ENCODE measurements around the gene CDH11.

CDH11 gene

DNA sequence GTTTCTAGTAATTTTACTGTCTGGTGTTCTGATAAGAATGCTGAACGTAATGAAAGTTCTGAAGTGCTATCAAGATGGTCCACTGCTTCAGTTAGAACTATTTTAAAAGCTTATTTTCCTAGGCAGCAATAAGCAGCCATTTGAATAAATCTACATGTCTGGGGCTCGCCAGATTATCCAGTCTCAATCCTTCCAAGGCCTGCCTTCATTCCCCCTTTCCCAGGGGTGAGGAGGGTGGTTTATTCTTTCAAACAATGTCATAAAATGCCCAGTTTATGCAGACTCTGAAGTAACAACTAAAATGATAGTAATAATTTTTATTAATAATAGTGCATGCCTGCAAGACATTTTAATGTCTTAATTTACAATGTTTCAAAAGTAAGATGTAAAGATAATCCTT lies 2.4 kb downstream of the CDH11 start:
- in situ Hi-C loops (cut with HindIII; ENCODE audit: low pct_ligation_motif_present, low pct_unique_long_range_greater_than_20kb, low sequenced_read_pairs): no loop called here
- DNase-seq: no peak

DNA sequence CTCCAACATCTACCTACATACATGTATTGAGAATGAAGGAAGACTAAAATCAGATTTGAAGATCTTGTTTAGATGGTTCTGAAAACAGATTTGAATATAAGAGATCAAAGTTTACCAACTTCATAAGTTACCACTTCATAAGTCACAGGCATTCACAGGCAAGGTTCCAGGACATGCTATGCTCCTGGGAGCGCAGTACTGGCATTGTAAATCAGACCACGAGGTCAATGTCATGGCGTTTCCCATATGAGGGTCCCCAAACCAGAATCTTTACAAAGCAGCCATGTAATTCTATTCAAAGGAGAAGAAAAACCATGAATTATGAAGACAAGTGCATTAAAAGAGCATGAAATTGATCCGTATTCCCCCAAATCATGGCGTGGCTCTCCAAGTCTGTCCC lies 3.0 kb downstream of the CDH11 start:
- in situ Hi-C loops (cut with HindIII; ENCODE audit: low pct_ligation_motif_present, low pct_unique_long_range_greater_than_20kb, low sequenced_read_pairs): no loop called here

DNA sequence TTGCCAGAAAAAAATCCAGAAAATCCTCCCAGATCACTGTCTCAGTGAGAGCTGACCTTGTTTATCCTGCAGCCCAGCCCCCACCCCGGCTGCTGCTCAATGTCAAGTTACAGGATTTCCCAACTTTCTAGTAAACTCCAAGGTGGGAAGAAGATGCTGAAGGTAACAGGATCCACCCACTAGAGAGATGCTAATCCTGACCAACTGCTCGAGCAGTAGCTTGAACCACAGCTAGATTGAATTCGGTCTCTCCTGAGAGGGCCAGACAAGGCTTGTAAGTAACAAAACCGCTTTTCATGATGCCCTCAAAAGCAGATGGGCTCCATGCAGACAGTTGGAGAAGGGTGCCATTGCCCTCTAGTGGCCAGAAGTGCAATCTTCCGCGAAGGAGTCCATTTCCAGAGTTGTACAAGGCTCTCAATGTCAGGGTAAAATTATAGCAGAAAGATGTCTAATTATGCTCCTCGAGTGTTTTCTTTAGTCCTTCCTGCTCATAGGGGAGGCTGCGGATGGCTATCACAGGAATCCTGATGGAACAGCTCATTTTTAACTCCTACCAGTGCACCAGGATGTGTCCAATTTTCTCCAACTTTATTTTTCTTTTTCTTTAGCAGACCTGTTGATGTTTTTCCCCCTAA lies 3.9 kb downstream of the CDH11 start:
- in situ Hi-C loops (cut with HindIII; ENCODE audit: low pct_ligation_motif_present, low pct_unique_long_range_greater_than_20kb, low sequenced_read_pairs): no loop called here
- DNase-seq: peak; percentile 74

More for the DNA sequence above, 3.0 kb downstream of the CDH11 start:
- no peak for DNase-seq

DNA sequence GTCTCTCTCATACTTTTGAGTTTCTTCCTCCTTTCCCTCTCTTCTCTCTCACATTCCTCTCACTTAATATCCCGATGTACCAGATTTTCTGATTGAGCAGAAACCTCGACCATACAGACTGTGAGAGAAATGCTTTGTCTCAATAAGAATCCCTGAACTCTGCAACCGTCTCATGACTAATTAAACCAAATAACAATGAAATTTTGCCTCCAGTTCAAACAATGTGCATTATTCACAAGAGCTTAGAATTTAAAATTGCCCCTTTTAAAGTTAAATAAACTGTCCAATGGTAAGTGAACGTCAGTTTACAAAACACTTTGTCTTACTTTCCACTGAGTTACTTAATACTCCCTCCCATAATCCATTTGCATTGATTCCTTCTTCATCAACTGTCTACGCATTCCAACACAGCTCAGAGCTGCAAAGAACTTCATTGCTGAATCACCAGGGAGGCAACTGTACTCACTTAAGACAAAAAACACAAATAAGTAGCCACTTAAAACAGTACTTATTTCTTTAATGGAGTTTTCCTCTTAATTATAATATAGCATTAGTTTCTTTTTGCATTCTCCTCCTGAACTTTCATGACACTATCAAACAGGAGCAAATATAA lies 4.9 kb downstream of the CDH11 start:
- in situ Hi-C loops (cut with HindIII; ENCODE audit: low pct_ligation_motif_present, low pct_unique_long_range_greater_than_20kb, low sequenced_read_pairs): no loop called here
- DNase-seq: no peak

DNA sequence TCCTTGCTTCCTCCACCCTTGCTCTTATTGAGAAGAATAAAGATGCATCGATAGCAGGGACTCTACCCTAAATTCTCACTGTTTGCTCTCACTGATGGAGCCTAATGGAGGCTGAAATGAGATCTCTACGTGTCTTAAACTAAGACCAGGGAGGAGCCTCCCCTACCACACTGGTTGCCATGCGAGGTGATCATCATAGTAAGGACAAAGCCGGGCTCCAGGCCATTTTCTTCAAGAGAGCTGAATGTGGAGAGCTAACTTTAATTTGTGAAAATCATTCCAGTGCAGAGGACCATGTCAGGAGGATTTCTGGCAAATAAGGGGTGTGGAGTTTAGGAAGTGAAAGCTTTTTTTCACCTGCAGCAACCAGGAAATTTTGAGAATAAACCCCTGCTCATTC lies 5.6 kb downstream of the CDH11 start:
- DNase-seq: no peak
- in situ Hi-C loops (cut with HindIII; ENCODE audit: low pct_ligation_motif_present, low pct_unique_long_range_greater_than_20kb, low sequenced_read_pairs): no loop called here

DNA sequence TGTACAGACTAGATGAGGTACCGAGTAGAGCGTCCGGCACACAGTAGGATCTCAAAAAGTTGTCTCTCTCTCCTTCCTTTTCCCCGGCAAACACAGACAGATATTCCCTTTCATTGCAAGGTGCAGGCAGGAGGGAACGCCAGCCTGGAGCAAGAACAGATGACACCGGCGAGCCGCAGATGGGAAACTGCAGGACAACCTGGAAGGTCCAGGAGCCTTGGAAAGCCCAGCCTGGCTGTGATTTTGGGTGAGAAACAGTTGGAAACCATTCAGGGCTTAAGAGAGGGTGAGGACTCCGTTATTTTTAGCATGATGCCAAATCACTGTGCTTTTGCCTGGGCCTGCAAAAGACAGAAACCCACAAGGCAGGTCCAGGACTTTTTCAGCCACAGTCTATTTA lies 7.3 kb downstream of the CDH11 start:
- no peak for DNase-seq
- in situ Hi-C loops (cut with HindIII; ENCODE audit: low pct_ligation_motif_present, low pct_unique_long_range_greater_than_20kb, low sequenced_read_pairs): no loop called here

DNA sequence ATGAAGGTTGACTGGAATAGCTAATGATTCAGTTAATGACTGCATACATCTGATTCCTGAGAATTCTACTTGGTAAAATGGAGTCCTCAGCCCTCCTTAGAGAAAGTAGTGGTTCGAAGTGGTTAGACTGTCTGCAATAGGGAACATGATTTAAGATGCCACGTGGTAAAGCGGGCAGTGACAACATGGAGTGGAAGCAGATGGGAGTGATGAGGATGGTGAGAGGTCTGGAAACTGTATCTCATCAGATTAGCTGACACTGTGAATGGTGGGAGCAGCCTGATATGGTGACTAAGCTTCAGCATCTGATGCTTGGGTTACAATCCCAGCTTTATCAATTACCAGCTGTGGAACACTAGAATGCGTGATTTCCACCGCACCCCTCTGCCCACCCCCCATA lies 8.4 kb downstream of the CDH11 start:
- in situ Hi-C loops (cut with HindIII; ENCODE audit: low pct_ligation_motif_present, low pct_unique_long_range_greater_than_20kb, low sequenced_read_pairs): no loop called here
- no peak for DNase-seq

DNA sequence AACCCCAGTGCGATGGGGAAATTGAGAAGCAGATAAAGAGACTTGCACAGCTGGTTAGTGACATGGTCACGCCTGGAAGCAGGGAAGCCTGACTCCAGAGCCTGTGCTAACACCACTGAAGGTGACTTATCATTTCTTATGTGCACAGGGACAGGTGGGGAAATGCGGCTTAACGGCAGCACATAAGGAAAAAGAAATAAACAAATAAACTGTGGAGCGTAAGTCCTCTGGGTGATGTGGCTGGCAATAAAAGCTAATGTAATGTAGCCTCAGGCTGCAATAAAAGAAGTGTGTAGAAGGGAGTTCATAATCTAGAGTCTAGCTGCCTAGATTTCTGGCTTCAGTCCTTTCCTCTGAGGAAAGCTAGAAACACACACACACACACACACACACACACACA lies 10.6 kb downstream of the CDH11 start:
- in situ Hi-C loops (cut with HindIII; ENCODE audit: low pct_ligation_motif_present, low pct_unique_long_range_greater_than_20kb, low sequenced_read_pairs): no loop called here
- DNase-seq: no peak

DNA sequence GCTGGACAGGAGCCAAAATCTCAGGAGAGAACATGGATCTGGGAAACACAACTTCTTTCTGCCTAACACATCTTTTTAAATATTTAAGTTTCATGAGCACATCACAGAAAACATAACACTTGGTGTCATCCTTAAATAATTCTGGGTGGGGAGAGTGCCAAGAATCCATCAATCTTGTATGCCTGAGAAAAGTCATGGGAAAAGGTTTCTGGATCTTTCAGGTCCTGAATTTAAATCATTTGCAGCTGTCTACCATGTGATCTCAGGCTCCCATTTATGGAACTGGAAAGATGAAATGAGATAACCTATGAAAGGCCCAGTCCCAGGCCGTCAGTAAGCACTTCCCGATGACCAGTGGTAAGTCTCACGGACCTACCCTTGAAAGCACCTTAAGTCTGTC lies 15.1 kb downstream of the CDH11 start:
- in situ Hi-C loops (cut with HindIII; ENCODE audit: low pct_ligation_motif_present, low pct_unique_long_range_greater_than_20kb, low sequenced_read_pairs): no loop called here
- no peak for DNase-seq

DNA sequence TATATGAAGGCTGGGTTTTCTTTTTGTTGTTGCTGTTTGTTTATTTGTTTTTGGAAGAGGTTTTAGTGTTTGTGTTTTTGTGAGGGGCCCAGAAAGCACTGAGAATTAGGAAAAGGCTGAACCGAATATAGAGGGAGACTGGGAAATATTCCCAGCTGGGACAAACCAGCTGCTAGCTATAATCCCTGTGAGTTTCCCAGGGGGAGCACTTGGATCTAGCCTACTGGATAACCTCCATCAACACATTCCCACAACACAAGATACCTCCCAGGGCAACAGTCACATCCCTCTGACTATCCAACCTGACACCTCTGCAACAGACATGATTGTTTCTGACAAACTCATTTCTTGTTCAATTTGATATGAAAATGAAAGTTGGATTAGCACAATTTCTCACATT lies 16.7 kb downstream of the CDH11 start:
- in situ Hi-C loops (cut with HindIII; ENCODE audit: low pct_ligation_motif_present, low pct_unique_long_range_greater_than_20kb, low sequenced_read_pairs): no loop called here
- no peak for DNase-seq

DNA sequence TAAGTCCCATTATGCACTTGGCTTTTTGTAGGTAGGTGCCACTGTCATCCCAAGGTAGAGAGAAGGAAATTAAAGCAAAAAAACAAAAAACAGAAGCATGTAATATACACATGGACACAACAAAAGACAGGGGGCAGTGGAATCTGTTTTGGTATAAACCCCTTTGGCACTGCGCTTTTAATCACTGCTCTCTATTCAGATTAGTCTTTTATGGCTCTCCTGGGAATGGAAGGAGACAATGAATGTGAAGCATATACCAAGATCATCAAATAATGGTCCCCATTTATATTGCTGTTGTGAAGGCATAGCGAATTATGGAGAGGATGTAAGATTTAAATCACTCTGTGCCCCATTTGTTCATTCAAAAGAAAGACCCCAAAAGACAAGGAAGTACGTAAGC lies 17.4 kb downstream of the CDH11 start:
- DNase-seq: no peak
- in situ Hi-C loops (cut with HindIII; ENCODE audit: low pct_ligation_motif_present, low pct_unique_long_range_greater_than_20kb, low sequenced_read_pairs): no loop called here

DNA sequence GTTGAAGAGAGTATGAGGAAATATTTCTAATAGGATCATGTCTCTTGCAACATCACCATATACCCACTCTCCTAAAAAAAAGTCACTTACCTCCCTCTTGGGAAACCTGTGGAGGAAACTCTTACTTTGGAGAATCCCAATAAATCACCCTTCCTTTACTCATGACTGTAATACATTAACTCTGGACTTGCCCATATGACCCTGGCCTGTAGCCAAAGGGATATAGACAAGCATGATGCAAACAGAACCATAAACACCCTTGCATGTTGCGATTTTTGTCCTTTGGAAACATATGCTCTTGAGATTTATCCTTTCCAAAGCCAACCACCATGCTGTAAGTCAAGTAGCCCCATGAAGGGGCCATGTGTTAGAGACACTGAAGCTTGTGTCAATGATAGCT lies 19.5 kb downstream of the CDH11 start:
- in situ Hi-C loops (cut with HindIII; ENCODE audit: low pct_ligation_motif_present, low pct_unique_long_range_greater_than_20kb, low sequenced_read_pairs): no loop called here
- DNase-seq: no peak

DNA sequence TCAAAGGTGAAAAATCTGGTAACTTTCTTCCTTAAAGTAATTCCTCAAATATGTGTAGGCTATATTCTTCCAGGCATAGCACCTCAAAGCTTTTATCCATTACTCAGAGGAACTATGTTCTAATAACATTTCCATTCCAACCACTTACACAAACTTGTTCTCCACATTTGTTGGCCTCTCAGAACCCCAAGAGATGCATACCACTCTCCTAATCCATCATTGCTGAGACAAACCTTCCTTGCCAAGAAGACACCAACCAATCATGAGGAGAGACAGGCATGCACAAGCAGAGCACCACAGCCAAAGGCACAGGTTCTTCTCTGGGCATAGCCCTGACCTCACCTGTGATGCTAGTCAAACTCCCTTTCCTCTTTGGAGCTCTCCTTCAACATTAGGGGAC lies 20.9 kb downstream of the CDH11 start:
- no peak for DNase-seq
- in situ Hi-C loops (cut with HindIII; ENCODE audit: low pct_ligation_motif_present, low pct_unique_long_range_greater_than_20kb, low sequenced_read_pairs): no loop called here

DNA sequence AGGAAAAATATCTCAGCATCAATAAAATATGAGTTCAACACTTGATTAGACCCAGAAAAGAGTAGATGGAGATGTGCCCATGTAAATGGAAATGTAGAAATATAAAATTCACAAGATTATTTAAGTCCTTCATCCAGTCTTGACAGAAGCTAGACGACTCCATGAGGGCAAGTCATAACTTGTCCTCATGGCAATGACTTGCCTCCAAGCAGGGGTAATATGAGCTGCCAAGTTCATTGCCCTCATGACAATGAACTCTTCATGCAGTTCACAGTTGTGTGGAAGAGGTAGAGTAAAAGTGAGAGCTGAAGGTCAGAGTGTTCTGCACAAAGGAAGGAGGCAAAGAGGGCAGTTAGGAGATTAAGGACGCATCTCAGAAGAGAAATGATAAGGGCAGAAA lies 22.3 kb downstream of the CDH11 start:
- no peak for DNase-seq
- in situ Hi-C loops (cut with HindIII; ENCODE audit: low pct_ligation_motif_present, low pct_unique_long_range_greater_than_20kb, low sequenced_read_pairs): no loop called here

DNA sequence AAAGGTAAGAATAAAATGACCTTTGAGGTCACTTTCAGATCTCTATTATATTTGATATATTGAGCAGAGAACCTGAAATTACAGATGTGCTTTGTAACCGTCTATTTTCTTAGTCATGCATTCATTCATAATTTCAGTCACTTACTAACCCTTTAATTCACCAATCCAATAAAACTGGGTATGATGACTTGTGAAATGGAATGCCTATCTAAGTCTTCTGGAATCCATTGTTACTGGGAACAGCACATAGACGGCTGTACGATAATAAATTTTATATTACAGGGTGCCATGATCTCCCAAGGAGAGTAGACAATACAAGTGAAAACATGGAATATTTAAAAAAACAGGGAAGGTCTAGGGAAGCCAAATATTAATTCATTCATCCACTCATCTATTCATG lies 22.9 kb downstream of the CDH11 start:
- DNase-seq: no peak
- in situ Hi-C loops (cut with HindIII; ENCODE audit: low pct_ligation_motif_present, low pct_unique_long_range_greater_than_20kb, low sequenced_read_pairs): no loop called here

DNA sequence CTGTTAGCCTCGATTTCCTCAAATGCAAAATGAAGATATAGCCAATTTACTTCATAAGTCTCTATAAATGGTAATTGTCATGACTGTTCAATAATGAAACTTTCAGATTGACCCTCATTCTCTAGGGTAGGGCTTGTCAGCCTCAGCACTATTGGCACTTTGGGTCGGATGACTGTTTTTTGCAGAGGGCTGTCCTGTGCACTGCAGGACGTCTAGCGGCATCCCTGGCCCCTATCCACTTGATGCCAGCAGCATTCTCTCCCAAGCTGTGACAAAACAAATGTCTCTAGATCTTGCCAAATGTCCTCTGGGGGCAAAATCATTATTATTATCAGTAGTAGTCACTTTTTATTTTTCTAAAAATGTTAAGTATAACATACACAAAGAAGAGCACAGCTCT lies 24.6 kb downstream of the CDH11 start:
- DNase-seq: no peak
- in situ Hi-C loops (cut with HindIII; ENCODE audit: low pct_ligation_motif_present, low pct_unique_long_range_greater_than_20kb, low sequenced_read_pairs): no loop called here

DNA sequence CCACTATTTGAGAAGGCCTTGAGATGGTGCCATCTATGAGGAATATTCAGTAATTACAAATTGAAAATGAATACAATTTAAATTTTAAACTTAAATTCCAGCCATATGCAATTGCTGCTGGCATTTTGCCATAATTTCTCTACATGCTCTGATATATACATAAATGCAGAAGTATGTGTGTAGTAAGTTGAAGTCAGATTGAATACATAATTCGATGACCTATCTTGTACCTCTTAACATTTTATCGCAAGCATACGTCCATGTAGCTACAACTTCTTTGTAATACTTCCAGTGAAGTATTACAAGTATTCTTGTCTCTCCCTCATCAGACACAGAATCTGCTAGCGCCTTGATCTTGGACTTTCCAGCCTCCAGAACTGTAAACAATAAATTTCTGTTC lies 26.0 kb downstream of the CDH11 start:
- DNase-seq: no peak
- in situ Hi-C loops (cut with HindIII; ENCODE audit: low pct_ligation_motif_present, low pct_unique_long_range_greater_than_20kb, low sequenced_read_pairs): no loop called here

DNA sequence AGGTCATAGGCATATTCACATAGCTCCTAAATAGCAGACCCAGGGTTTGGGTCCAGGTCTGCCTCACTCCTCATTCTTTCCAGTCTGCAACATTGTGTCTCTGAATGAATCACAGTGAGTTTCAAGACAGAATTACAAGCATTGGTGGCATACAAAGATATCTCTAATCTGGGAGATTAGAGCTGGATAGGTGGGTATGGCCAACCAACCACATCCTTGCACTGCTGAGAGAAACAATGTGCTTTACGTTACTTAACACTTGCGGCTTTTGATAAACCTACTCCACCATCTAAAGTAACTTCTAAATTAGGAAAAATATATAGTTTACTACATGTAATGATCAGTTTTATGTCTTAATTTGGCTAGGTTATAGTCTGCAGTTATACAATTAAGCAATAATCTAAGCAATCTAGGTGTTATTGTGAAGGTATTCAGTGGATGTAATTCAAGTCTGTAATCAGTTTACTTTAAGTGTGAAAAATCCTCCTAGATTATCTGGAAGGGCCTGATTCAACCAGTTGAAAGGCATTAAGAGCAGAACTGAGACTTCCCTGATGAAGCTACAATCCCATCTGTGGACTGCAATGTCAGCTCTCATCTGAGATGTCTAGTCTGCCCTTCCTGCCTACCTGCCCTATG lies 26.7 kb downstream of the CDH11 start:
- in situ Hi-C loops (cut with HindIII; ENCODE audit: low pct_ligation_motif_present, low pct_unique_long_range_greater_than_20kb, low sequenced_read_pairs): no loop called here
- no peak for DNase-seq

DNA sequence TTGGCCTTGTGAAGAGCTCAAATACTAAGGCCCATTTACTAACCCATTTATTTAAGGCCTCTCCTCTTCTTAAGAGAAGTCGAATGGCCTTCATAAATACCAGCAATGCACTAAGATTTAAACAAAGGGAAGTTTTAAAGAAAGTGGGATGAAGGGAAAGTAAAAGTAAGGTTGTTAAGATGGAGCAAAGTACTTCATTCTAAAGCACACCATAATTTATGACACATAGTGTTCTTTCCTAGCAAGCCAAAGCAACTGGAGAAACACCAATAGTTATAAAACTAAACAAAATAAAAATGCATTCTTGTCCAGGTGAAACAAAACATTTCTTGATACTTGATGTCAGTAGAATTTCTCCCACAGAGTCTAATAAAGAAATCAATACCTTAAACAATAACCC lies 27.9 kb downstream of the CDH11 start:
- in situ Hi-C loops (cut with HindIII; ENCODE audit: low pct_ligation_motif_present, low pct_unique_long_range_greater_than_20kb, low sequenced_read_pairs): no loop called here
- no peak for DNase-seq

DNA sequence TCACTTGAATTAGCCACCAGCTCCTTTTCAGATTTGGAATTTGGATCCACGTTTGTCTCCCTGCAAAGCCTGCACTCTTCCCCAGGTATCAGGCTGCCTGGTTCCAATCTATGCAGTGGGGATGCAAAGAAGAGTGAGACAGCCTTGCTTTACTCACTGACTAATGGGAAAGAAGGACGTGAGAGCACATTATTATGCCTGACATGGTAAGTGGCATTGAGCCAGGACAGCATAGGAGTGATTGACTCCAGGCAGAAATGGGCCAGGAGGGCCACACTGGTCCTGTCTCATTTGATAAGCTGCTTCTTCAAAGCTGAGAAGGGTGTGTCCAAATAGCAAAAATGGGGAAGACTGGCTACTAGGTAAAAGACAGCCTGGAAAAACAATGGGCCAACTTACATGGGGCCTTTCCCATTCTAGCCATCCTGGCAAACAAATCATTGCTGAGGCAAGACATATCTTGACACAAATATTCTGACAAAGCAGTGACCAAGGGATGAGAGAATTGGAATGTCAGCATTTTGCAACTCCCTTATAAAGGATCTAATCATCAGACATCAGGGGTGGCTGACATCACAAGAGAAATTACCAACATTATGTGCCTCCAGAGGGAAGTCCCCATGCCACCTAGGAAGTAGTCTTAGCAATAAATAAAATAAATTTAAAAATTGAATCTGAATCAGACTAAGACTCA lies 38.6 kb downstream of the CDH11 start:
- in situ Hi-C loops (cut with HindIII; ENCODE audit: low pct_ligation_motif_present, low pct_unique_long_range_greater_than_20kb, low sequenced_read_pairs): no loop called here
- no peak for DNase-seq

Measured in ACHN (cell line).